Body of pancreas (tissue), 4 donors: ENCODE data around the gene STAT4. TPM values are rescaled to one million over a fixed set of nuclear protein-coding genes. Genes with fewer than 3 reads are reported as not detected.
A peak's percentile ranks its signal among the peaks of the same experiment; 100 is the strongest.
"Not testable (repeated sequence)": the region's sequence is repeated elsewhere in the genome, so short reads cannot be mapped to it uniquely, and the experiment has no call there.

ENCODE experiments used
- ATAC-seq: fragments of 150-250 bp; one replicate; pipeline ENCODE4 v1.9.1; 2016
- DNase-seq, 4 donors: peaks; one replicate each; pipeline ENCODE4 v3.0.0-alpha.2; 2019
- H3K27ac ChIP-seq, 4 donors: fragments of 200-600 bp; sonication (generic); 1 replicate in 3 of 4; 2 replicates in 1 of 4; pipeline versions ENCODE4 v1.5.1 to v1.6.1; 2016 to 2019; ENCODE audit warnings: mild to moderate bottlenecking in 1 of 4, mixed read lengths in 1 of 4, moderate library complexity in 1 of 4
- H3K27me3 ChIP-seq, 2 donors: fragments of 200-600 bp; sonication (generic); one replicate each; pipeline ENCODE4 v1.6.0; 2016; ENCODE audit warnings: mild to moderate bottlenecking in 1 of 2
- H3K36me3 ChIP-seq, 2 donors: fragments of 200-600 bp; sonication (generic); replicated peaks in 1 of 2; 2 replicates each; pipeline ENCODE4 v1.5.1; 2016; ENCODE audit warnings: low read depth in 2 of 2; ENCODE audit not compliant: insufficient read depth in 1 of 2
- H3K4me1 ChIP-seq: fragments of 200-600 bp; sonication (generic); one replicate; pipeline ENCODE4 v1.6.0; 2016
- H3K4me3 ChIP-seq, 2 donors: fragments of 200-600 bp; sonication (generic); 1 replicate in 1 of 2; 2 replicates in 1 of 2; pipeline ENCODE4 v1.5.1; 2016 to 2019
- H3K9me3 ChIP-seq, 3 donors: fragments of 200-600 bp; sonication (generic); 1 replicate in 2 of 3; 2 replicates in 1 of 3; pipeline ENCODE4 v1.5.1; 2016
- CTCF ChIP-seq, 7 experiments: fragments of 450-650 bp in 4 of 7; fragments of 200-600 bp in 3 of 7; sonication (generic) in 3 of 7; IDR thresholded peaks; one replicate each; pipeline ENCODE4 v1.5.1; 2016 to 2019; ENCODE audit warnings: antibody characterized with exemption in 7 of 7
- POLR2A ChIP-seq, 3 donors: fragments of 450-650 bp; IDR thresholded peaks; one replicate each; pipeline ENCODE4 v1.6.1; 2016; ENCODE audit warnings: antibody characterized with exemption in 3 of 3, mild to moderate bottlenecking in 2 of 3
- WGBS, 2 donors: methylation state at CpG; one replicate each; pipeline ENCODE4 v1.1.5; 2017; 5-methylcytosine and 5-hydroxymethylcytosine counted together
- intact Hi-C: fragments of 100-400 bp; cut with DNase I; formaldehyde crosslinking; loops from one replicate; pipeline ENCODE4 v1.15.1; 2023
- total RNA-seq, 2 donors: library from RNA; depleted of rRNA; stranded (reverse); fragments of >200 nt; gene quantifications; one replicate each; pipeline ENCODE4 v1.1.0, GENCODE V29; 2016

The STAT4 gene
- total RNA-seq, 2 donors from 2014 or later = 0.52 to 2.6 TPM

GRCh38 chr2:190996338-190996946 lies 154.4 kb downstream of the STAT4 start:
- Histone ChIP-seq H3K9me3 (no peaks in the 10 kb centered on the region), H3K27ac (no peak overlapping the region), H3K27me3 (no peaks in the 10 kb centered on the region), H3K36me3 (peaks cover 8 to 44% of the 10 kb centered on the region in 2 donors), H3K4me3 (no peak overlapping the region), H3K4me1 (peaks cover 5% of the 10 kb centered on the region)
- intact Hi-C loops = no loop called here
- DNase-seq (peak; percentile 18 to 51 (median 34)), ATAC-seq (peak; percentile 47)
- WGBS, 2 donors = 83 to 91% methylated on average over 5 of the region's 5 CpGs
- TF ChIP-seq POLR2A (IDR thresholded peaks at IDR 0.05) = no peak
- peak in 6 of 7 experiments; percentile 27 to 58 (median 44) for TF ChIP-seq CTCF (IDR thresholded peaks at IDR 0.05)

GRCh38 chr2:190995315-190995714 lies 155.5 kb downstream of the STAT4 start:
- 81 to 93% methylated on average over 3 of the region's 3 CpGs for WGBS, 2 donors
- intact Hi-C loops, H3K9me3 ChIP-seq, DNase-seq, H3K4me3 ChIP-seq, H3K27ac ChIP-seq, H3K27me3 ChIP-seq, ATAC-seq, H3K4me1 ChIP-seq: not testable (repeated sequence)
- peaks cover 12 to 54% of the 10 kb centered on the region in 2 donors for H3K36me3 ChIP-seq

GRCh38 chr2:190994148-190994547 lies 156.6 kb downstream of the STAT4 start:
- ATAC-seq (no peak), DNase-seq (no peak)
- H3K4me1 ChIP-seq = no peaks in the 10 kb centered on the region
- H3K27me3 ChIP-seq = no peaks in the 10 kb centered on the region
- intact Hi-C loops = no loop called here
- H3K36me3 ChIP-seq = peaks cover 16 to 61% of the 10 kb centered on the region in 2 donors
- TF ChIP-seq CTCF (IDR thresholded peaks at IDR 0.05) (no peak), POLR2A (IDR thresholded peaks at IDR 0.05) (no peak)
- H3K9me3 ChIP-seq = no peaks in the 10 kb centered on the region
- H3K27ac ChIP-seq = no peak overlapping the region
- 88 to 96% methylated on average over 7 of the region's 7 CpGs for WGBS, 2 donors
- no peak overlapping the region for H3K4me3 ChIP-seq

GRCh38 chr2:190993292-190993643 lies 157.5 kb downstream of the STAT4 start:
- Histone ChIP-seq H3K36me3 (peaks cover 16 to 56% of the 10 kb centered on the region in 2 donors), H3K4me1 (no peaks in the 10 kb centered on the region), H3K27ac (no peak overlapping the region), H3K9me3 (no peaks in the 10 kb centered on the region), H3K4me3 (no peak overlapping the region), H3K27me3 (no peaks in the 10 kb centered on the region)
- TF ChIP-seq CTCF (IDR thresholded peaks at IDR 0.05) = no peak
- TF ChIP-seq POLR2A (IDR thresholded peaks at IDR 0.05) = no peak
- intact Hi-C loops = no loop called here
- WGBS, 2 donors = 91 to 93% methylated on average over 6 of the region's 6 CpGs
- ATAC-seq = no peak
- no peak for DNase-seq

- H3K36me3 ChIP-seq = peaks cover 16 to 62% of the 10 kb centered on the region in 2 donors
- 91 to 93% methylated on average over 6 of the region's 6 CpGs for WGBS, 2 donors
- H3K27me3 ChIP-seq = no peaks in the 10 kb centered on the region
- intact Hi-C loops = no loop called here
- TF ChIP-seq POLR2A (IDR thresholded peaks at IDR 0.05) (no peak), CTCF (IDR thresholded peaks at IDR 0.05) (no peak)
- DNase-seq (no peak), ATAC-seq (no peak)
- H3K4me3 ChIP-seq = no peak overlapping the region
- no peaks in the 10 kb centered on the region for H3K4me1 ChIP-seq
- no peak overlapping the region for H3K27ac ChIP-seq
- H3K9me3 ChIP-seq = no peaks in the 10 kb centered on the region
These were observed 160.7 kb downstream of the STAT4 start for GRCh38 chr2:190990132-190990531.
